Lower leg skin (tissue), 4 donors: ENCODE measurements around the gene AJAP1. TPM values are rescaled to one million over a fixed set of nuclear protein-coding genes. Genes with fewer than 3 reads are reported as not detected.

Experiments used
- DNase-seq, 2 donors: peaks; one replicate each; pipeline ENCODE4 v3.0.0-alpha.2; 2019; ENCODE audit warnings: low spot score in 2 of 2
- H3K4me3 ChIP-seq: fragments of 200-600 bp; sonication (generic); 2 replicates; pipeline ENCODE4 v1.5.1; 2017; ENCODE audit warnings: mild to moderate bottlenecking, low read depth; ENCODE audit not compliant: poor library complexity, severe bottlenecking
- CTCF ChIP-seq, 3 donors: fragments of 450-650 bp; IDR thresholded peaks; one replicate each; pipeline ENCODE4 v1.5.1; 2016; ENCODE audit warnings: antibody characterized with exemption in 3 of 3, mild to moderate bottlenecking in 3 of 3, moderate library complexity in 2 of 3
- POLR2A ChIP-seq, 2 donors: fragments of 450-650 bp; IDR thresholded peaks; one replicate each; pipeline ENCODE4 v1.6.1; 2016 to 2017; ENCODE audit warnings: antibody characterized with exemption in 2 of 2, mild to moderate bottlenecking in 1 of 2, moderate library complexity in 1 of 2
- WGBS, 2 donors: methylation state at CpG; one replicate each; pipeline ENCODE4 v1.1.5; 2018; 5-methylcytosine and 5-hydroxymethylcytosine counted together
- intact Hi-C: fragments of 100-400 bp; cut with DNase I; formaldehyde crosslinking; loops from one replicate; pipeline ENCODE4 v1.15.0; 2023; ENCODE audit warnings: low total_unique reads
- total RNA-seq, 4 donors: library from RNA; depleted of rRNA; stranded (reverse); fragments of >200 nt; gene quantifications; one replicate each; pipeline ENCODE4 v1.1.0, GENCODE V29; 2016

AJAP1 gene
- total RNA-seq, 4 donors from 2014 or later: 0.69 to 1.7 (median 1.3) TPM

DNA sequence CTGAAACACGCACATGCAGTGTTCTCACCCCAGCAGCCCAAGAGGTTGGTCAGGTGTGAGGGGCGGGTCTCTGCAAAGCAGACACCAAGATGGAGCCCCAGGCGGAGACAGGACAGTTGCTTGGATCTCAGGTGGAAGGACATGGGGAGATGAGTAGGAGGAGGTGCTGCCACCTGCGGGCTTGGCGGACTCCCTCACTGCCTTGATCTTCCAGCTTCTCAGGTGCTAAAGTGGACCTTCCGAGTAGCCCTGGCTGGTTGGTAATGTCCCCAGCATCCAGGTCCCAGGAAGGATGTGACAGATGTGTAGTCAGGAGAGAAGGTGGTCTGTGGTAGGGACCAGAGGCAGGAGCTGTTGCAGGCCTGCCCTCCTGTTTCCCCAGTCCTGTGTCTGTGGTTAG is 114.1 kb downstream of the AJAP1 start:
- no peak overlapping the region for H3K4me3 ChIP-seq
- intact Hi-C loops: no loop called here
- DNase-seq: no peak
- whole genome bisulfite sequencing, 2 donors: 72 to 82% methylated on average over 6 of the region's 6 CpGs
- TF ChIP-seq CTCF (IDR thresholded peaks at IDR 0.05) (no peak), POLR2A (IDR thresholded peaks at IDR 0.05) (no peak)

GRCh38 chr1:4769516-4770280 is 115.3 kb downstream of the AJAP1 start:
- DNase-seq: no peak
- H3K4me3 ChIP-seq: no peak overlapping the region
- intact Hi-C loops: no loop called here
- WGBS, 2 donors: 85 to 86% methylated on average over 18 of the region's 18 CpGs
- TF ChIP-seq POLR2A (IDR thresholded peaks at IDR 0.05): no peak
- no peak for TF ChIP-seq CTCF (IDR thresholded peaks at IDR 0.05)

DNA sequence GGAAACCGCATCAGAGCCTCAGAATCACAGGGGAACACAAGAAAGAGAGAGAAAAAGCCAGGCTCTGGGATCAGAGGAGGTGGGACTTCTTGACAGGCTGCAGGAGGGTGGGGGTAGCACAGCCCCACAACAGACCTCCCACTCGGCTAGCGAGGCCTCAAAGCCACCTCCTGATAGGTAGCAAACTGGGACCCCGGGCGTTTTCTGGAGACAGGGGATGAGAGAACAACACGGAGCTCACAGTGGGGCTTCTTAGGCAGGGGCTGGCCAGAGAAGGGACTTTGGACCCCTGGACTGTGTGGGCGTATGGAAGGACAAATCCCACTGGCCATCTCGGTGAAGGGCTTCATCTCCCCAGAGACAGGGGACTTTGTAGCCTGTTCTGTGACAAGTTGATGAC is 116.3 kb downstream of the AJAP1 start:
- no peak for TF ChIP-seq POLR2A (IDR thresholded peaks at IDR 0.05)
- TF ChIP-seq CTCF (IDR thresholded peaks at IDR 0.05): no peak
- DNase-seq: no peak
- 66 to 68% methylated on average over 8 of the region's 8 CpGs for WGBS, 2 donors
- intact Hi-C loops: no loop called here
- H3K4me3 ChIP-seq: no peak overlapping the region

GRCh38 chr1:4771267-4771666 is 116.9 kb downstream of the AJAP1 start:
- no peak for DNase-seq
- TF ChIP-seq CTCF (IDR thresholded peaks at IDR 0.05): no peak
- no peak for TF ChIP-seq POLR2A (IDR thresholded peaks at IDR 0.05)
- intact Hi-C loops: no loop called here
- 84 to 85% methylated on average over 10 to 13 of the region's 13 CpGs for WGBS, 2 donors
- no peak overlapping the region for H3K4me3 ChIP-seq

- TF ChIP-seq CTCF (IDR thresholded peaks at IDR 0.05) (no peak), POLR2A (IDR thresholded peaks at IDR 0.05) (no peak)
- no peak overlapping the region for H3K4me3 ChIP-seq
- WGBS, 2 donors: 77 to 86% methylated on average over 8 of the region's 8 CpGs
- DNase-seq: no peak
- intact Hi-C loops: no loop called here
Observed at GRCh38 chr1:4771721-4772120, 117.3 kb downstream of the AJAP1 start.
